ENCODE data around the gene LTBP2.

Gene LTBP2

DNA sequence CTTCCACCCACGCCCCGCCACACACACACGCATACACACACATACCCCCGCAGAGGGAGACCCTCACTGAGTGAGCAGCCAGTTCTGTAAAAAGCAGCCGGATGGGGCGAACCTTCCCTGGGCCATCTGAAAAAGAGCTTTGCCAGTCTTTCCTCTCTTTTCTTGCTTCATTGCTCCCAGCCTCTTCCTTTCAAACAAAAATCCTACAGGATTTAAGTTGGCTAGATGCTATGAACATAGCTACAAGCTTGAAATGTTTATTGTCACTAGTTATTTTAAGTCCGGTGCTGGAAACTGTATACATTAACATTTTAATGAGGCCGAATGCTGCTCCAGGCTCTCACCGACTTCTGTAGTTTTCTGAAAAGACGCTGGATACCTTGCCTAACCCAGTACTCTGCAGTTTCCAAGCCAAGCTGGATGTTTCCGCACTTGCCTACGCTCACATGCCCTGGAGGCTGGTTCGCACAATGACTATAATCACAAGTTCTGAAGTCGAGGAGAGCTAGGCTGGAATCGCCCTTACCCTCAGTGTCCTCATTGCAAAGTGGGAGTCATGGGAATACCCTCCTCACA is 39.2 kb downstream of the LTBP2 start:
- H3K4me3 ChIP-seq (ENCODE audit: low read depth, low read length) = no peak overlapping the region
- TF ChIP-seq, protein P1, sequence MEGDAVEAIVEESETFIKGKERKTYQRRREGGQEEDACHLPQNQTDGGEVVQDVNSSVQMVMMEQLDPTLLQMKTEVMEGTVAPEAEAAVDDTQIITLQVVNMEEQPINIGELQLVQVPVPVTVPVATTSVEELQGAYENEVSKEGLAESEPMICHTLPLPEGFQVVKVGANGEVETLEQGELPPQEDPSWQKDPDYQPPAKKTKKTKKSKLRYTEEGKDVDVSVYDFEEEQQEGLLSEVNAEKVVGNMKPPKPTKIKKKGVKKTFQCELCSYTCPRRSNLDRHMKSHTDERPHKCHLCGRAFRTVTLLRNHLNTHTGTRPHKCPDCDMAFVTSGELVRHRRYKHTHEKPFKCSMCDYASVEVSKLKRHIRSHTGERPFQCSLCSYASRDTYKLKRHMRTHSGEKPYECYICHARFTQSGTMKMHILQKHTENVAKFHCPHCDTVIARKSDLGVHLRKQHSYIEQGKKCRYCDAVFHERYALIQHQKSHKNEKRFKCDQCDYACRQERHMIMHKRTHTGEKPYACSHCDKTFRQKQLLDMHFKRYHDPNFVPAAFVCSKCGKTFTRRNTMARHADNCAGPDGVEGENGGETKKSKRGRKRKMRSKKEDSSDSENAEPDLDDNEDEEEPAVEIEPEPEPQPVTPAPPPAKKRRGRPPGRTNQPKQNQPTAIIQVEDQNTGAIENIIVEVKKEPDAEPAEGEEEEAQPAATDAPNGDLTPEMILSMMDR (IDR thresholded peaks at IDR 0.05; ENCODE audit: insufficient read depth, low read depth, low read length, missing control alignments) = no peak

DNA sequence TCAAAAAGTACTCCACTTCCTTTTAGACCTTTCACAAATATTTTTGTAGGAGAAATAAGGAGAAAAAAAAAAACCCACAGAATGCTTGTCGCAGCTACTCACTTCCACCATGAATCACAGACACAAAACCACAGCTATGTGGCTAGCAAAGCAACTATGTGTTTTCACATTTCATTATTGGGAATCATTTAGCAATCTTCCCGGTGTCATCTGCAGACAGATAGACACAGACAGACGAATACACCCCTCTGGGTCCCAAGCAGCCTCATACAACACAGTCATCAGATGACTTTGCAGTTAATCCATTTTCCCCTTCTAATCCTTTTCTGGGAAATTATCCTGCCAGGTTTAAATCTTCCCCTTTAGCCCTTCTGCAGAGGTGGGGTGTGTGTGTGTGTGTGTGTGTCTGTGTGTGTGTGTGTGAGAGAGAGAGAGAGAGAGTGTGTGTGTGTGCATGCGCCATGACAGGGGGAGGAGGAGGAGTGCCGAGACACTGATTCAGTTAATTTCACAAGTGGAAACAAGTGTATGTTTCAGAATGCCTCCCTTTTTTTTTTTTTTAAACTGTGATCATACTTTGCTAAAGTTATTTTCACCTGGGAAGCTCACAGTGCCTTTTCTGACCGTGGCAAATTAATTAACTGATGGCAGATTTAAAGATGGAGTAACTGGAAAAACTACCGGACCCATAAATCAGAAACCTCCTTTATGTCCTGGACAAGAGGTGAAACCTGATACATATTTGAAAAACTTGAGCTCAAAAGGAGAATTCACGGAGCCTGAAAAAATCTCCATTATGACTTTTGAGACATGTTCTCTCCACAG is 39.9 kb downstream of the LTBP2 start:
- DNase-seq (ENCODE audit: low read depth) = no peak
- TF ChIP-seq, protein P1 (IDR thresholded peaks at IDR 0.05; ENCODE audit: insufficient read depth, low read depth, low read length, missing control alignments) = no peak
- no peak overlapping the region for H3K4me3 ChIP-seq (ENCODE audit: low read depth, low read length)

More for the DNA sequence above, 39.2 kb downstream of the LTBP2 start:
- no peak for DNase-seq (ENCODE audit: low read depth)

DNA sequence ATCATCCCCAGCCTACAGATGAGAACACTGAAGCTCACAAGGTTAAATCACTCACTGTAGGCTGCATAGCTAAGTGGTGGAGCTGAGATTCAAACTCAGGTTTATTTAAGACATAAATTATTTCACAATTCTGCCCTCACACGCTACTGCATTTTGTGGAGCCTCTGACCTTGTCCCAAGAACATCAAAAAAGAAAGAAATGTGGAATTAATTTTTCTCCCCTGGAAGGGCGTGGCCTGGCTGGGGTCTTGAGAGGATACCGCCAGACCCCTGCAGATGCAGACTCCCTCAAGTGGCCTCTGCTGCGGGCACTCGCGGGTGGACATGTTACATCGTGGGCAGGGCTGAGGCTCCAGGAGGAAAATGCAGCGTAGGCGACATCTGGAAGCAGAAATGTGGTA is 40.6 kb downstream of the LTBP2 start:
- no peak for DNase-seq (ENCODE audit: low read depth)
- TF ChIP-seq, protein P1 (IDR thresholded peaks at IDR 0.05; ENCODE audit: insufficient read depth, low read depth, low read length, missing control alignments) = no peak

DNA sequence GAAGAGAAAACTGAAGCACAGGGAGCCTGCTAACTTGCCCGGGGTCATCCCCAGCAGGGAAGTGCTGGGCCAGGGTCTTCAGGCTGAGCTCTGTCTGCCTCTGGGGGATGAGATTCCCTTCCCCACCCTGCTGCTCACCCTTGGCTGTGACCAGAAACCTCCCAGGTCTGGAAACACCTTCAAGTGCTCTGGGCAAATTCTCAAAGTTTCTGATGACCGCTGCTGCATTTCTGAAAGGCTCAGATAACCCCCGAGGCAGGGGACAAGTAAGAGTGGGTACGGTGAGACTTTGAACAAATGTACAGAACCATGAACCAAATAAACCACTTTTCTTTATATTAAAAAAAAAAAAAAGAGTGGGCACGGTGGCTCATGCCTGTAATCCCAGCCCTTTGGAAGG is 41.3 kb downstream of the LTBP2 start:
- H3K4me3 ChIP-seq (ENCODE audit: low read depth, low read length) = no peak overlapping the region
- TF ChIP-seq, protein P1 (IDR thresholded peaks at IDR 0.05; ENCODE audit: insufficient read depth, low read depth, low read length, missing control alignments) = no peak
- no peak for DNase-seq (ENCODE audit: low read depth)

More for the DNA sequence above, 40.6 kb downstream of the LTBP2 start:
- no peak overlapping the region for H3K4me3 ChIP-seq (ENCODE audit: low read depth, low read length)

DNA sequence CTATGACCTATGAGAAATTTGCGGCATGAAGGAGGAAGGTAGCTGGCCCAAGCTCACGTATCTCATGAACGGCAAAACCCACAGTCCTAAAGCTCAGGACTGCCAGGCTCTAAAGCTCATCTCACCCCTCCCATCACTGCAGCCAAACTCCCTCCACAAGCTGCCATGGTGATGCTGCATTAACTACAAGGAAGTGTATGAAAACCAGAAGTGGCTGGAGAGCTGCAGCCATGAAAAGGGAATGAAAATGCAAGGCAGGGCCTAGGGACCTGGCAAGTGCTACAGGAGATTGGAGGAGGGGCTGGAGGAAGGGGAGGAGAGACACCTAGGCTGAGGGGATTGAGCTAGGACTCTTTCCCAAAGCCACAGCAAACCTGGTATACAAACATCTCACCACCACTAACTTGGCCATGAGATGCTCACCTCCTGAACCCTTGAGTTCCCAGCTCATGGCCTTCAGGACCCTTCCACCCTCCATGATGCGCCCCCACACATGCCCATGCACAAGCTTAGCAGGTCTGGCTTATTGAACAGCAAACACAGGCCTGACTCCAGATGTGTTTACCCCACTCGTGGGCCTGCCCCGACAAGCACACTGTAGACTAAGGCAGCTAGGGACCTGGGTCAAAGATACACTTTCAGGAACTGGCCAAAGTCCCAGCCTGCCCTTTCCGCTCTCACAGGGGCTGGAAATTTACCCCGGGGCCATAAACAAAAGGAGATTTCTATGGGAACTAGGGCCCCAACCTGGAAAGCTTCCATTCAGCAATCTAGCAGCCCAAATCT is 42.0 kb downstream of the LTBP2 start:
- no peak overlapping the region for H3K4me3 ChIP-seq (ENCODE audit: low read depth, low read length)
- TF ChIP-seq, protein P1 (IDR thresholded peaks at IDR 0.05; ENCODE audit: insufficient read depth, low read depth, low read length, missing control alignments) = no peak
- no peak for DNase-seq (ENCODE audit: low read depth)

DNA sequence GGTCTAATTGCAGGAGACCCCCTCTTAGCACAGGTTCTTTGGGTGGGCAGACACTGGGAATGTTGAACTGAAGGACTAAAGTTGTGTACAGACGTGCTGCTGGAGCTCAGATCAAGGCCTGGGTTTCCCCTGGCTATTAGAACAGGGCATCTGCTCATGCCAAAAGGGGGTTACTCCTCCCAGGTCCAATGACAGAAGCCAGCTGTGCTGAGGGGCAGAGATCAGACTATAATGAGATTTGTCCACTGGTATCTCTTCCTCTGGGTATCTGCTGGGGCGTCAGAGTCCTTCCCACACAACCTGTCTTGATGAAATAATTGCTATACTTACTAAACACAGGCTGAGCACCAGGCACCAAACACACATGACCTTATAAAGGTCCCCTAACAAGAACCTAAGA is 42.6 kb downstream of the LTBP2 start:
- TF ChIP-seq, protein P1 (IDR thresholded peaks at IDR 0.05; ENCODE audit: insufficient read depth, low read depth, low read length, missing control alignments) = no peak
- no peak for DNase-seq (ENCODE audit: low read depth)
- H3K4me3 ChIP-seq (ENCODE audit: low read depth, low read length) = no peak overlapping the region

Measured in GM12865 (cell line).